Mucosa of rectum (tissue), 2 donors: ENCODE measurements around the gene PIEZO2.

Experiments
- H3K27ac ChIP-seq, 2 donors: one replicate each; pipeline ENCODE4 v1.7.0; 2013; ENCODE audit warnings: inconsistent platforms in 2 of 2, low read depth in 2 of 2, low read length in 2 of 2
- H3K27me3 ChIP-seq, 2 donors: one replicate each; pipeline ENCODE4 v1.7.0; 2013; ENCODE audit warnings: low read length in 2 of 2; ENCODE audit not compliant: control insufficient read depth in 2 of 2, insufficient read depth in 2 of 2
- H3K36me3 ChIP-seq, 2 donors: one replicate each; pipeline ENCODE4 v1.7.0; 2013; ENCODE audit warnings: low read length in 2 of 2; ENCODE audit not compliant: control insufficient read depth in 2 of 2, insufficient read depth in 2 of 2
- H3K4me1 ChIP-seq, 2 donors: one replicate each; pipeline ENCODE4 v1.7.0; 2013; ENCODE audit warnings: low read length in 2 of 2, mild to moderate bottlenecking in 1 of 2; ENCODE audit not compliant: control insufficient read depth in 2 of 2, insufficient read depth in 2 of 2
- H3K4me3 ChIP-seq, 2 donors: one replicate each; pipeline ENCODE4 v1.7.0; 2013; ENCODE audit warnings: low read length in 2 of 2
- H3K9ac ChIP-seq, 2 donors: one replicate each; pipeline ENCODE4 v1.7.0; 2013; ENCODE audit warnings: low read length in 2 of 2, low read depth in 1 of 2, mild to moderate bottlenecking in 1 of 2
- H3K9me3 ChIP-seq, 2 donors: one replicate each; pipeline ENCODE4 v1.7.0; 2013; ENCODE audit warnings: low read length in 2 of 2; ENCODE audit not compliant: control insufficient read depth in 2 of 2
- donor health status: healthy.
- donor health status: Normal muscosa, but diverticular disease.

The PIEZO2 gene

DNA sequence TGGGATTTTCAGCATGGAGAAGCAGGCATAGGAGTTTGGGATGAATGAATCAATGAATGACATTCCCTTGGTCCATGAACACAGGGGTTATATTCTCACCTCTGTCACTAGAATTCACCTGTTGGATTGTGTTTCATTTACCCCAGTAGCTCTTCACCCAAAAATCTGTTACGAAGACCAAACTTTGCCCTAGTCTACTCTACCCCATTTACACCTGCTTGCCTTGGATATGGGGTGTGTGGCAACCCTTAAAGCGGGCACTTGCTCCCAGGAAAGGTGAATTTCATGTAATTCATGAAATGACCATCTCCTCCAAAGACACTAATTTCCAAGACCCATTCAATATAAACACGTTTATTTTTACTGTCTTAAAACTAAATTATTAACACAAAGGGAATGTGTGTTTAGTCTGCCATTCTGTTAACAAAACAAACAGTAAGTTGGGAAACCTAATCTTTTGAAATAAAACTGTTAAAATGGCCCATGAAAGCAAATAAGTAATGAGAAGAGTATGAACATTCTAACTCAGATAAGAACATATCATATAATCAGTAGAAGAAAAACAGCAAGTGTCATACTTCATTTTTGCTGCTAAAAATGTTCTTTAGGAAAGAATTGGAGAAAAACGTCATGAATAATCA is 355.5 kb downstream of the PIEZO2 start:
- Histone ChIP-seq H3K4me3 (no peak overlapping the region), H3K36me3 (no peaks in the 10 kb centered on the region), H3K9ac (no peak overlapping the region), H3K27me3 (no peaks in the 10 kb centered on the region), H3K9me3 (no peaks in the 10 kb centered on the region), H3K27ac (no peak overlapping the region), H3K4me1 (no peaks in the 10 kb centered on the region)

DNA sequence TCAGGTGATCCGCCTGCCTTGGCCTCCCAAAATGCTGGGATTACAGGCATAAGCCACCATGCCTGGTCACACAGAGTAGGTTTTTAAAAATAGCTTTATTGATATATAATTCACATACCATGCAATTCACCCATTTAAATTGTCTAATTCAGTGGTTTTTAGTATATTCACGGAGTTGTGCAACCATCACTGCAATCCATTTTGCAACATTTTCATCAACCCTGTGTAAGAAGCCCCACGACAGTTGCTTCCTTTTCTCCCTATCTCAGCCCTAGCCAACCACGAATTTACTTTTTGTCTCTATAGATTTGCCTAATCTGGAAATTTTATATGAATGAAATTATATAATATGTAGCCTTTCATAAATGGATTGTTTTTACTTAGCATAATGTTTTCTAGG is 357.2 kb downstream of the PIEZO2 start:
- Histone ChIP-seq H3K27ac (no peak overlapping the region), H3K4me1 (no peaks in the 10 kb centered on the region), H3K36me3 (no peaks in the 10 kb centered on the region), H3K4me3 (no peak overlapping the region), H3K27me3 (no peaks in the 10 kb centered on the region), H3K9me3 (no peaks in the 10 kb centered on the region), H3K9ac (no peak overlapping the region)

DNA sequence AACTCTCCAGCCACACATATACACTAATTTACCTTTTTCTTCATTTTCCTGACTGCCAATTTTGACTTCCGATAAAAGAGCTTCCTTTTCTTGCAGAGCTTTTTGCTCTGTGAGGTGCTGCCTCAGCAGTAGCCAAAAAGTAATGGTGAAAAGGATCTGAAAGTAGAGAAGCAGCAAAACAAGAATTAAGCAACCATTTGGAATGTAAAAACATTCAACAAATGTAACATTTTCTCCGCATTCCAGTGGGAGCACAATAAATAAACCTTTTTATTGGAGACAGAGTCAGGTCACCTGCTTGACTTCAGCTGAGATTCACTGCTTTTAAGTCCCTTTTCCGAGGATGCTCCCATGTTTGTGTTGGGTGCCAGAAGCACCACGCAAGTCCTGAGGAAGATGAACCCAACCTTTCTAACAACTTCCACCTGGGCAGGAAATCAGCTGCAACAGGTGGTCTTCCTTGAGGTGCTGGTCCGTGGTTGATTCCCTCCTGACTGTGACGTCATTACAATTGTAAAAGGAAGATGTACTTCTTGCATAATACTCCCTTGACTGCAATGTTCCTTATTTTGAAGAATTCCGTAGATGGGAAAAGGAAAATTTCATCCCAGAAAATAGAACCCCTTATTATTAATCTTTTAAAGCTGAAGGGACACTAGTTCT is 358.1 kb downstream of the PIEZO2 start:
- Histone ChIP-seq H3K36me3 (no peaks in the 10 kb centered on the region), H3K4me3 (no peak overlapping the region), H3K4me1 (no peaks in the 10 kb centered on the region), H3K9ac (no peak overlapping the region), H3K9me3 (no peaks in the 10 kb centered on the region), H3K27ac (no peak overlapping the region), H3K27me3 (no peaks in the 10 kb centered on the region)

DNA sequence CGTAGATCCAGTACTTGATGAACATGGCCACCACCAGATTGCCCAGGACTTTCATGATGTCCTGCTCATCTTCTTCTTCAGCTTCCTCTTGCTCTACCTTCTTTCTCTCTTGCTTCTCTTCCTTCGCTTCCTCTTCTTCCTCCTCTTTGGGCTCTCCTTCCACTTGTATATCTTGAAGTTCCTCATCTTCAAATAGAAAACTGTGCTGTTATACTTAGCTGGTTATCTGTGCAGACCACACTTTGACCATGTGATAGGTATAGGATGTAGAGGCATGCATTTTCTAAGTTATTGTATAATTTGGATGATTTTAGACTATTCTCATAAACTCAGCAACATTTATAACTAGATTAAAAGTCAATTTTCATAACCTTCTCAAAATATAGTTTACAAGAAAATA is 360.2 kb downstream of the PIEZO2 start:
- no peaks in the 10 kb centered on the region for H3K36me3 ChIP-seq

DNA sequence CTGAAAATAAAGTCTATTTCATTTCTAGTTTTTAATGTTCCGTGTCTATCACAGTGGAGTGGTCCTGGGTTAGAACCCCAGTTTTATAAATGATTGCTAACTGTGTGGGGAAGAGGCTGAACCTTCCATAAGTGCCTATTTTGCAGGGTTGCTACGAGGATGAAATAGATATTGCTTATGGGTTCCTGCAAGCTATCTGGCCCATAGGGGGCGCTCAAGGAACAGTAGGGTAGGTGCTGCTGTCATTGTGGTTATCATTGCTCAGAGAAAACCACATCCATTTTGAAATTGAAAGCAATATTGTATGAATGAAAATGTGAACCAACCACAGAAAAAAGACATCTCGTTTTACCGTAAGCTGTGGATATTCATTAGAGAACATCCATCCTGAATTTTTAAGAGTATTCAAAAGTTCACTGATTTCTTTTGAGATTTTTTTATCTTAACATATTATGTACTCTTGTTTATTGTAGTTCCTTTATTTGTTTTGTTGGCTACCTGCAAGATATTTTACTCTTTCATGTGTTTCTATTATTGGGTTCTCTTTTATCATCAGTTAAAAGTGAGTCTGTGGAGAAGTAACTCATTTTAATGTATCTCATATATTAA is 362.0 kb downstream of the PIEZO2 start:
- no peak overlapping the region for H3K4me3 ChIP-seq
- no peaks in the 10 kb centered on the region for H3K9me3 ChIP-seq
- H3K4me1 ChIP-seq, result no peaks in the 10 kb centered on the region
- no peaks in the 10 kb centered on the region for H3K27me3 ChIP-seq
- H3K27ac ChIP-seq, result no peak overlapping the region
- H3K36me3 ChIP-seq, result no peaks in the 10 kb centered on the region
- H3K9ac ChIP-seq, result no peak overlapping the region

More for the DNA sequence above, 360.2 kb downstream of the PIEZO2 start:
- Histone ChIP-seq H3K27me3 (no peaks in the 10 kb centered on the region), H3K9me3 (no peaks in the 10 kb centered on the region), H3K27ac (no peak overlapping the region), H3K4me3 (no peak overlapping the region), H3K4me1 (no peaks in the 10 kb centered on the region), H3K9ac (no peak overlapping the region)

DNA sequence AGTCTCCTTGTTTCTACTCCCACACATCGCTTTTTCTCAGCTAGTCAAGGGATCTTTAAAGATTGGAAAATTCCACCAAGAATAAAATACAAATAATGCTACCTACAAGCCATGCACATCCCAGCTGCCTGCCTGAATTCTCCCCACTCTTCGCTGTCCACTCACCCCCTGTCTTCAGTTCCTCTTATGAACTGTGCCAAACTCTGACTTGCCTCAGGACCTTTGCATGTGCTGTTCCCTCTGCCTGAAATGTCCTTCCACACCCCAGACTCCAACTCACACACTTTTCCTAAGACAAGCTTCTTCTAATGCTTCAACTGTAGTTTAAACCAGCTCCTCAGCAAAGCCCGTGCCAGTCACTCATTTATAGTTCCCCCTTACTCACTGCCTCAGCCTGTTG is 363.6 kb downstream of the PIEZO2 start:
- Histone ChIP-seq H3K9ac (no peak overlapping the region), H3K4me1 (no peaks in the 10 kb centered on the region), H3K36me3 (no peaks in the 10 kb centered on the region), H3K4me3 (no peak overlapping the region), H3K27me3 (no peaks in the 10 kb centered on the region), H3K9me3 (no peaks in the 10 kb centered on the region), H3K27ac (no peak overlapping the region)

DNA sequence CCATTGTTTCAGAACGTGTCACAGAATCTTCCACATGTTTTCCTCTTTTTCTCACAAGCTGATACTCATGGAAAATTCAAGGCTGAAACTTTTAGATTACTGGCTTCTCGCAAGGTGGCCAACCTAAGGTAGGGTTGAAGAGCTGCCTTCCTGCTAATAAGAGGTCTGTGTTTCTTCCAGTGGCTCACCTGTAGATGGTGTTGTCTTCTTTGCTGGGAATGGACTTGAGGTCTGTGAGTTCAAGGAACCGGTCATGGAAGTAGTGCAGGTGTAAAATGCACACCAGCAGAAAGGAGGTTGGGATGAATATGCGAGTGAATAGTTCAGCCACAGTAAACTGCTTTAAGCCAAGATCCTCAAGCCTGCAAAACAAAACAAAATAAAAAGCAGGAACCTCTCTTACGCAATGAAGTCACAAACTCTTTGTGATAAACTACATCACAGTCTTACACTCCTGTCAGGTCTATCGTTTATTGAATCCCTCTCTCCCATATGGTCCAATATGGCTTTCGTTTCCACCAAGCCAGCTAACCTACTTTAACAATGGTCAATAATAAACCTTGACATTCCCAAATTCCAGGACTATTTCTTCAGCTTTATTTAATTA is 364.7 kb downstream of the PIEZO2 start:
- Histone ChIP-seq H3K9ac (no peak overlapping the region), H3K27ac (no peak overlapping the region), H3K4me1 (no peaks in the 10 kb centered on the region), H3K36me3 (no peaks in the 10 kb centered on the region), H3K9me3 (no peaks in the 10 kb centered on the region), H3K4me3 (no peak overlapping the region), H3K27me3 (no peaks in the 10 kb centered on the region)

DNA sequence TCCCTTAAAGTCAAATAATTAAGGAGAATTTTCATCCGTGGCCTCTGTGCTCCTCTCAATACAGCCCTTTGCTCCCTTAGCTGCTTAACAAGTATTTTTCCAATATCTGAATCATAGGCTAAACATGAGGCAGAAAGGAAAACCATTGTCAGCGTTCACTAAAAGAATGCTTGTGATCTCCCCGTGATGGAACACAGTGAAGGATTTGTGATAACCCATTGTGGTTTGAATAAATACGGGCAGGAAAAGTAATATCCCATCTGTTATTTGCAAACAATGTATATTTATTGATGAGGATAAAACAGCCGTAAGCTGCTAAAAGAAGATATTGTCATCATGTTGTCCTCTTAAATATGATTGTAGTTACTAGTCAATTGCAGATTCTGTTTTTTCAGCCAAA is 365.4 kb downstream of the PIEZO2 start:
- Histone ChIP-seq H3K4me3 (no peak overlapping the region), H3K4me1 (no peaks in the 10 kb centered on the region), H3K9ac (no peak overlapping the region), H3K36me3 (no peaks in the 10 kb centered on the region), H3K9me3 (no peaks in the 10 kb centered on the region), H3K27ac (no peak overlapping the region), H3K27me3 (no peaks in the 10 kb centered on the region)

DNA sequence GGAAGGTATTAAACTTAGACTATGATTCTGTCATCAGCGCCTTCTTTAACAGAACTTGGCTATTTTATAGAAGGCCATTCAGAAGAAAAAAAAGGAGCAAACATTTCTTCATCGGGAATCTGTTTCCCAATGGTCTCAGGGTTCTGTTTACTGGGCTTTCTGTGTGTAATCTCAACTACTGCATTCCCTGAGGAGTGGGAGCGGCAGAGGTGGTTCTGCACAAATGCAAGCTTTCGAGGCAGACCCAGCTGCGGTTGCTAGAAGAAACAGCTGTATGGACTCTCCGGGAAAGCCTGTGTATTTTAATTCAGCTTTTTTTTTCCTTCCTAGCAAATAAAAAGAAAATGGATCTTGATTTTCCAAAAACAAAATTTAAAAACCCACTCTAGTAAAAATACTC is 372.9 kb downstream of the PIEZO2 start:
- no peak overlapping the region for H3K4me3 ChIP-seq
- H3K9me3 ChIP-seq, result no peaks in the 10 kb centered on the region
- H3K27ac ChIP-seq, result no peak overlapping the region
- no peaks in the 10 kb centered on the region for H3K4me1 ChIP-seq
- no peak overlapping the region for H3K9ac ChIP-seq
- no peaks in the 10 kb centered on the region for H3K36me3 ChIP-seq
- H3K27me3 ChIP-seq, result peaks cover 0 to 3% of the 10 kb centered on the region in 2 donors

DNA sequence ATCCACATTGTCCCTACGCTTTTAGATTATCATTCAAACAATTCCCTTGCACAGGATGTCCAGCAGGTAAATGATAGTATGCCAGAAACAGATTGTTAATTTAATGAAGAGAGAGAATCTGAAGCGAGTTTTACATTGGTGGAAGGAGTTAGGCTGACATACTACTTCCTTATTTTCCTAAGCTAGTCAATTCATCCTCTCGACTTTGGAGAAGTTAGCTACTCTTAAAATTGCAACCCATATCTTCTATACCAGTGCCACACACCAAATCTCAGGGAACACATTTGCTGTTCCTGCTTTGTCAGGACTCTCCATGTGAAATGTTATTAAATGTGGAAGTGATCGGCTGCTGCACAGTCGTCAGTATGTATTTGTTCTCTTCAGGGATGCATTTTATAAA is 374.3 kb downstream of the PIEZO2 start:
- Histone ChIP-seq H3K4me3 (no peak overlapping the region), H3K9ac (no peak overlapping the region), H3K9me3 (no peaks in the 10 kb centered on the region), H3K27ac (no peak overlapping the region), H3K36me3 (no peaks in the 10 kb centered on the region), H3K4me1 (no peaks in the 10 kb centered on the region), H3K27me3 (peaks cover 0 to 3% of the 10 kb centered on the region in 2 donors)
